GM12873 (cell line): ENCODE data around the gene SELENOK.

Experiments used
- TF ChIP-seq, protein P1 (sequence below): IDR thresholded peaks from 2 replicates; pipeline ENCODE4 v1.5.1; 2012; ENCODE audit warnings: low read depth, mild to moderate bottlenecking, moderate library complexity, low read length, control low read depth; ENCODE audit not compliant: insufficient read depth; ENCODE audit errors: missing control alignments

Gene SELENOK

DNA sequence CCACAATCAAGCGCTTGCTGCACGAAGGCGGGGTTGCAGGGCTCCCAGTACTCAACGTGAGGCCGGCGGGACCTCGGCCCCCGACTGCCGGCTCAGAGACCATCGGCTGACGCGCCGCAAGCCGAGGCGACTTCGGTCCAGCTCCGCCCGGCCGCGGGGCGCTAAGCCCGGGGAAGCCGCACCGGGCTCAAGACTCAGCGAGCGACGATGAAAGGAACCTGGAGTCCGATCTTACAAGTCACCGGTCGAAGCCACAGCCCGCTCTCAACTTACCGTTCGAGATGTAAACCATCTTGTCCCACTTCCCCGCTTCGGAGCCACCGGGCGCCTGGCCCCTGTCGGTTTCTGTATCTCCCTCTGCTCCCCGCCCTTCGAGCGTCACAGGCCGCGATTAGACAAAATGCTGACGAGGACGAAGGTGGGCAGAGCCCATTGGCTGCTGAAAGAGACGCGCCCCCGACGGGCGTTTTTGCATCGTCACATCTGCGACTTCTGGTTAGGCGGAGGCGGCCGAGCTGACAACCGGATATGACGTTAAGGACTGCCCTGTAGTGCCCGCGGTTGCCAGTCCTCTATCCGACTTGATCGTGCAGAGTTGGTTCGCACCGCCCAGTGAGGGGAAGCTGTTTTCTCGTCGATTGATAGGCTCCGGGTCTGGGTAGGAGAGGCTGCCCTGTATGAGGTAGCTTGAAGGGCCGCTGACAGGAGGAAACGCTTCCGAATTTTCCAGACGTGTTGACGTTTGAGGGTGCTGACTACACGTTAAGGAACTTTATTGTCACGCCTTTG, at the start of gene SELENOK:
Gene SELENOK (minus strand): TSS at position 363 of the 789 bp plus-strand sequence.
- TF ChIP-seq, protein P1, sequence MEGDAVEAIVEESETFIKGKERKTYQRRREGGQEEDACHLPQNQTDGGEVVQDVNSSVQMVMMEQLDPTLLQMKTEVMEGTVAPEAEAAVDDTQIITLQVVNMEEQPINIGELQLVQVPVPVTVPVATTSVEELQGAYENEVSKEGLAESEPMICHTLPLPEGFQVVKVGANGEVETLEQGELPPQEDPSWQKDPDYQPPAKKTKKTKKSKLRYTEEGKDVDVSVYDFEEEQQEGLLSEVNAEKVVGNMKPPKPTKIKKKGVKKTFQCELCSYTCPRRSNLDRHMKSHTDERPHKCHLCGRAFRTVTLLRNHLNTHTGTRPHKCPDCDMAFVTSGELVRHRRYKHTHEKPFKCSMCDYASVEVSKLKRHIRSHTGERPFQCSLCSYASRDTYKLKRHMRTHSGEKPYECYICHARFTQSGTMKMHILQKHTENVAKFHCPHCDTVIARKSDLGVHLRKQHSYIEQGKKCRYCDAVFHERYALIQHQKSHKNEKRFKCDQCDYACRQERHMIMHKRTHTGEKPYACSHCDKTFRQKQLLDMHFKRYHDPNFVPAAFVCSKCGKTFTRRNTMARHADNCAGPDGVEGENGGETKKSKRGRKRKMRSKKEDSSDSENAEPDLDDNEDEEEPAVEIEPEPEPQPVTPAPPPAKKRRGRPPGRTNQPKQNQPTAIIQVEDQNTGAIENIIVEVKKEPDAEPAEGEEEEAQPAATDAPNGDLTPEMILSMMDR: no peak

DNA sequence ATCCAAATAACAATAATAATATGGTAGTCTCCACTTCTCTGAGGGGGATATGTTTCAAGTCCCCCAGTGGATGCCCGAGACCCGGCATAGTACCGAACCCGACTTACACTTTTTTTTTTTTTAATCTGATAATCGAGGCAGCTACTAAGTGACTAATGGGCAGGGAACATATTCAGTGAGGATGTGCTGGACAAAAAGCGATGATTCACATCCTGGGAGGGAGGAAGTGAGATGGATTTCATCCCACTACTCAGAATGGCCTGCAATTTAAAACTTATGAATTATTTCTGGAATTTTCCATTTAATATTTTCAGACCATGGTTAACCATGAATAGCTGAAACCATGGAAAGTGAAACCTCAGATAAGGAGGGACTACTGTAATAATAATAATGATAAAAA, 49.5 kb upstream of the SELENOK start:
- TF ChIP-seq, protein P1: no peak

DNA sequence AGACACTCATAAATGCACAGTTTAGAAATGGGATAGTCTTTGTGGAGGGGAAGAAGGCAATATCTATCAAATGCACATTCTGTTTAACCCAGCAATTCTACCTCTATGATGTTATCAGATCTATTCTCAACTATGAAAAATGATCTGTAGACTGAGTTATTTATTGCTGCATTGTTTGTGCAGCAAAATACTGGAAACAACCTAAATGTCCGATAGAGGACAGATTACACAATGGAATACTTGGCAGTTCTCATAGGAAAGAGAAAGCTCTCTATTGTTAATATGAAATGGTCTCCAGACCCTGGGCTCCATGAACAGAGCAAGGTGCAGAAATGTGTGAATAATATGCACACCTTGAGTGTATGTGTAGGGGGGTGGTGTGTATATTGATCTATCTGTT, 49.0 kb upstream of the SELENOK start:
- TF ChIP-seq, protein P1: no peak

DNA sequence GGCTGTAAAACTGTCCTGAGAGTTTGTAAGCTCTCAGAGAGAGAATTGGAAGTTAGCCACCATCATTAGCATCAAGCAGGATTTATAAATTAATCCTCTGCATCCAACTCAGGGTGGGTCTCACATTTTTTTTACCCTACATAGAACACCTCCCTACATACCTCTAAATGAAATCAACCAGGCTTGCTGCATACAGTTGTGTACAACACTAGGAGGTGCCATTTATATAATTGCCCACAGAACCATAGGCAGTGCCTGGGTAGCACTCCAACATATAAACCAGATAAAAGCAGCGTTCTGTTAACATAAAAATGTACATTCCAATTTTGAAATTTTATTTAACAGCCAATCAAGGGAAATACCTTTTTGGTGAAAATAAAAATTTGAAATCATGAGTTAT, 48.2 kb upstream of the SELENOK start:
- TF ChIP-seq, protein P1: no peak

DNA sequence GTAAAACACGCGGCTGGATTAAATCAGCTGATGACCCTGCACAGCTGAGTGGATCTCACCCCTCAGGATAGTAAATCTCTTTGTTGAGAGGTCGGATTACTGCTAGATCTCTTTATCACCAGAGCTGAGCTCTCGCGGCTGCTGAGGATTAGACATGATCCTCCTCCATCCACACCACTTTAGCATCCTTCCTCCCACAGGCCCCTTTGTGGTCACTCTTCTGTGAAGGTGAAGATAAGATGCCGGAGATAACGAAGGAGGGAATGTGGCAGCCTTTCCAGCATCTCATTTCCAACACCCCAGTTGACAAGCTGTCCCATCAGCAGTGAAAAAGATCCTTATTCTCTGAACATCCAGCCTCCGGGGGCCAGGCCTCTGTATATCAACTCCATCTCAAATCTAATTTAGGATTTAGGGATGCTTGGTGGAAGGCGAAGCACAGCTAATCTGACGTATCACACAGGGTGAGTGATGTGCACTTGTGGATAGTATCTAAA, 47.5 kb upstream of the SELENOK start:
- TF ChIP-seq, protein P1: no peak

DNA sequence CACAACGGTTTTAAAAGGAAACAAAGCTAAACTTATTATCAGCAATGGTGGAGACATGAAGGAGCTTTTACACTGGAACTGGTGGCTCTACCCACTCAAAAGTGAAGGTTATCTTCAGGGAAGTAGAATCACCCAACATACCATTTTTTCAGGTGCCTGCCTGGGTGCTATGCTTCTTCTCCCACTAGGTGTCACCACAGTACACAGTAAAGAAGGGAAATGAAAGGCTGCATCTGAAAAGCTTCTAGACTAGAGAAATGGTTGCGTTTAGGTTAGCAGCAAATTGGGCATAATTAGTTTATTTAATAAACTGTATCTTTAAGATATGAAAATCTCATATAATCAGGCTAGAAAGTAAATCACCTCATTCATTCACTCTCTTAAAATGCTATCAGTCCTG, 47.0 kb upstream of the SELENOK start:
- TF ChIP-seq, protein P1: peak; percentile 78

DNA sequence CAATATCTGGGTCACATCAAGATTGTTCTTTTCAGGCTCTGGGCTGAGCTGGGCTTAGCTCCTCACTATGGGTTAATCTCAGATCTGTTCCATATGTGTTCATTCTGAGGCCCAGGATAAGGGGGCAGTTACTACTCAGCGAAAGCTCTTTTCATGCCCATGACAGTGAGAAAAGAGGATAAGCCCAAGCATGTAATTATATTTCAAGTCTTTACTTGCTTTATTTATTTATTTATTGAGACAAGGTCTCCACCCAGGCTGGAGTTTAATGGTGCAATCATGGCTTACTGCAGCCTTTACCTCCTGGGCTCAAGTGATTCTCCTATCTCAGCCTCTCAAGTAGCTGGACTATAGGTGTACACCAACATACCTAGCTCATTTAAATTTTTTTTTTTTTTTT, 44.7 kb upstream of the SELENOK start:
- TF ChIP-seq, protein P1: no peak
